Upper lobe of left lung (tissue), 6 donors: ENCODE results near the gene ZNF687. TPM values are rescaled to one million over a fixed set of nuclear protein-coding genes. Genes with fewer than 3 reads are reported as not detected.
A peak's percentile ranks its signal among the peaks of the same experiment; 100 is the strongest.

ENCODE experiments used
- ATAC-seq, 2 donors: fragments of 200-7000 bp; cut with Tn5 transposase; one replicate each; pipeline ENCODE4 v1.9.1; 2022; ENCODE audit warnings: mild to moderate bottlenecking in 2 of 2, moderate library complexity in 2 of 2; ENCODE audit not compliant: low FRiP score in 2 of 2
- DNase-seq, 2 donors: peaks; one replicate each; pipeline ENCODE4 v3.0.0-alpha.2; 2019 to 2020
- H3K27ac ChIP-seq, 4 donors: fragments of 200-600 bp; sonication (generic); one replicate each; pipeline ENCODE4 v1.5.1; 2016 to 2019
- H3K27me3 ChIP-seq, 4 donors: fragments of 200-600 bp; sonication (generic); one replicate each; pipeline ENCODE4 v1.5.1; 2017 to 2019
- H3K36me3 ChIP-seq, 4 donors: fragments of 200-600 bp; sonication (generic); one replicate each; pipeline ENCODE4 v1.5.1; 2016 to 2019
- H3K4me1 ChIP-seq, 4 donors: fragments of 200-600 bp; sonication (generic); one replicate each; pipeline ENCODE4 v1.5.1; 2018 to 2019
- H3K4me3 ChIP-seq, 4 donors: fragments of 200-600 bp; sonication (generic); one replicate each; pipeline ENCODE4 v1.5.1; 2017 to 2019; ENCODE audit warnings: mild to moderate bottlenecking in 2 of 4, moderate library complexity in 1 of 4
- H3K9me3 ChIP-seq, 4 donors: fragments of 200-600 bp; sonication (generic); one replicate each; pipeline ENCODE4 v1.5.1; 2018 to 2019
- EP300 ChIP-seq, 4 donors: sonication (generic); formaldehyde crosslinking; IDR thresholded peaks; one replicate each; pipeline ENCODE4 v1.5.1; 2017; ENCODE audit warnings: antibody characterized with exemption in 4 of 4, control low read depth in 2 of 4
- POLR2A ChIP-seq, 4 donors: fragments of 450-650 bp; IDR thresholded peaks; one replicate each; pipeline ENCODE4 v1.5.1; 2016 to 2017; ENCODE audit warnings: antibody characterized with exemption in 4 of 4, mild to moderate bottlenecking in 2 of 4
- POLR2AphosphoS5 ChIP-seq, 2 donors: sonication (generic); formaldehyde crosslinking; IDR thresholded peaks; one replicate each; pipeline ENCODE4 v1.5.1; 2017; ENCODE audit warnings: antibody characterized with exemption in 2 of 2
- WGBS, 2 donors: methylation state at CpG; one replicate each; pipeline ENCODE4 v1.1.5; 2017 to 2018; 5-methylcytosine and 5-hydroxymethylcytosine counted together
- total RNA-seq, 6 donors: library from RNA; depleted of rRNA in 4 of 6; stranded (reverse); fragments of >200 nt in 4 of 6; gene quantifications; one replicate each; pipeline versions ENCODE4 v1.1.0 to v1.2.1, GENCODE V29; 2016 to 2021
- TF ChIP-seq, protein P1 (sequence below), 6 experiments: fragments of 450-650 bp in 4 of 6; fragments of 200-600 bp in 2 of 6; sonication (generic) in 2 of 6; IDR thresholded peaks; one replicate each; pipeline ENCODE4 v1.5.1; 2016 to 2019; ENCODE audit warnings: antibody characterized with exemption in 6 of 6
- donor health status: DM: no; HTN: no; CAD: no; lungs with moderate emphysema.
- donor health status: DM: no; HTN: yes; CAD: no; lungs with severe emphysema.

The ZNF687 gene
- total RNA-seq, 6 donors from 2014 or later = 17.4 to 50.3 (median 27.2) TPM

DNA sequence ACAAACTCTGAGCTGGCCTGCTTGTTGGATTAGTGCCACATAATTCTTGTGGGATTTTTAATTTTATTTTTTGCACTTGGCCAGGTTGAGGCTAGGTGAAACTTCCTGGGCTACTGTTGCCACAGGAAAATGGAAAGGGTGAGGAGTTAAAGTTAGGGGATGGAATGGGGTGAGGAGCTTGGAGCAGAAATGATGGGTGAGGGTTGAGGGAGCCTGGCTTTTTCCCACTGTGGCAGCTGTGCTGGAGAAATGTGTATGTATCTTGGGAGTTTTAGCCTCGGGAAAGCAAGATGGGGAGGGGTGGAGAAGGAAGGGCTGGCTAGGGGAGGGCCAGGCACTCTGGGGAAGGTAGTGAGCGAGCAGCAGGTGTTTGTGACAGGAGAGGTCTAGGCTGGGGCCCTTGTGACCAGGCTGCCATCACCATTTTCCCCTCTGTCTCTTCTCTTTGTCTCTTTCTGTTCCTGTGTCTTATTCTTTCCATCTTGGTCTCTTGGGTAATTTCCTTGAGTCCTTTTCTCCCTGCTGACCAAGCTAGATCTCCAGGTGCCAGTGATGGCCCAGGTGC lies 2.0 kb downstream of the ZNF687 start:
- Histone ChIP-seq H3K36me3 (peaks cover 13 to 43% (median 34%) of the 10 kb centered on the region in 4 donors), H3K4me3 (no peak overlapping the region), H3K4me1 (peaks cover 16 to 23% (median 18%) of the 10 kb centered on the region in 4 donors), H3K9me3 (no peaks in the 10 kb centered on the region), H3K27ac (peak overlapping the region in 3 of 4 donors; percentile 98), H3K27me3 (no peaks in the 10 kb centered on the region)
- ATAC-seq = no peak
- DNase-seq = no peak
- TF ChIP-seq POLR2A (IDR thresholded peaks at IDR 0.05) (no peak), POLR2AphosphoS5 (IDR thresholded peaks at IDR 0.05) (no peak), EP300 (IDR thresholded peaks at IDR 0.05) (no peak)
- TF ChIP-seq, protein P1, sequence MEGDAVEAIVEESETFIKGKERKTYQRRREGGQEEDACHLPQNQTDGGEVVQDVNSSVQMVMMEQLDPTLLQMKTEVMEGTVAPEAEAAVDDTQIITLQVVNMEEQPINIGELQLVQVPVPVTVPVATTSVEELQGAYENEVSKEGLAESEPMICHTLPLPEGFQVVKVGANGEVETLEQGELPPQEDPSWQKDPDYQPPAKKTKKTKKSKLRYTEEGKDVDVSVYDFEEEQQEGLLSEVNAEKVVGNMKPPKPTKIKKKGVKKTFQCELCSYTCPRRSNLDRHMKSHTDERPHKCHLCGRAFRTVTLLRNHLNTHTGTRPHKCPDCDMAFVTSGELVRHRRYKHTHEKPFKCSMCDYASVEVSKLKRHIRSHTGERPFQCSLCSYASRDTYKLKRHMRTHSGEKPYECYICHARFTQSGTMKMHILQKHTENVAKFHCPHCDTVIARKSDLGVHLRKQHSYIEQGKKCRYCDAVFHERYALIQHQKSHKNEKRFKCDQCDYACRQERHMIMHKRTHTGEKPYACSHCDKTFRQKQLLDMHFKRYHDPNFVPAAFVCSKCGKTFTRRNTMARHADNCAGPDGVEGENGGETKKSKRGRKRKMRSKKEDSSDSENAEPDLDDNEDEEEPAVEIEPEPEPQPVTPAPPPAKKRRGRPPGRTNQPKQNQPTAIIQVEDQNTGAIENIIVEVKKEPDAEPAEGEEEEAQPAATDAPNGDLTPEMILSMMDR (IDR thresholded peaks at IDR 0.05) = no peak
- 60 to 78% methylated on average over 2 of the region's 2 CpGs for WGBS, 2 donors

- Histone ChIP-seq H3K9me3 (no peaks in the 10 kb centered on the region), H3K4me3 (no peak overlapping the region), H3K4me1 (peaks cover 11 to 18% (median 14%) of the 10 kb centered on the region in 4 donors), H3K27ac (no peak overlapping the region), H3K36me3 (peaks cover 18 to 70% (median 61%) of the 10 kb centered on the region in 4 donors), H3K27me3 (no peaks in the 10 kb centered on the region)
- TF ChIP-seq POLR2A (IDR thresholded peaks at IDR 0.05) (no peak), EP300 (IDR thresholded peaks at IDR 0.05) (no peak), POLR2AphosphoS5 (IDR thresholded peaks at IDR 0.05) (no peak)
- TF ChIP-seq, protein P1 (IDR thresholded peaks at IDR 0.05) = no peak
- DNase-seq (no peak), ATAC-seq (no peak)
- WGBS, 2 donors = 92% methylated on average over 9 to 10 of the region's 10 CpGs
These were observed 4.7 kb downstream of the ZNF687 start for GRCh38 chr1:151286619-151287340.

GRCh38 chr1:151287341-151287699 lies 5.2 kb downstream of the ZNF687 start:
- 91 to 100% methylated on average over 5 to 6 of the region's 7 CpGs for WGBS, 2 donors
- peaks cover 20 to 76% (median 67%) of the 10 kb centered on the region in 4 donors for H3K36me3 ChIP-seq

DNA sequence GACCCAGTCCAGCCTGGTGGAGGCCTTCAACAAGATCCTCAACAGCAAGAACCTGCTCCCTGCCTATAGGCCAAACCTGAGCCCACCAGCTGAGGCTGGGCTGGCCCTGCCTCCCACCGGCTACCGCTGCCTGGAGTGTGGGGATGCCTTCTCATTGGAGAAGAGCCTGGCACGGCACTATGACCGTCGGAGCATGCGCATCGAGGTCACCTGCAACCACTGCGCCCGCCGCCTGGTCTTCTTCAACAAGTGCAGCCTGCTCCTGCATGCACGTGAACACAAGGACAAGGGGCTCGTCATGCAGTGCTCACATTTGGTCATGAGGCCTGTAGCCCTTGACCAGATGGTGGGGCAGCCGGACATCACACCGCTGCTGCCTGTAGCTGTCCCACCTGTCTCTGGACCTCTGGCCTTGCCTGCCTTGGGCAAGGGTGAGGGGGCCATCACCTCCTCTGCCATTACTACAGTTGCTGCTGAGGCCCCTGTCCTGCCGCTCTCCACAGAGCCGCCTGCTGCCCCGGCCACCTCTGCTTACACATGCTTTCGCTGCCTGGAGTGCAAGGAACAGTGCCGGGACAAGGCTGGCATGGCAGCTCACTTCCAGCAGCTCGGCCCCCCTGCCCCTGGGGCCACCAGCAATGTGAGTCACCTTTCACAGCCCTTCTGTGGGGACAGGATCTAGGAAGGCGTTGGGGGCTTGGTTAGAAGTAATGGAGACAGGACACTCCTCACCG lies 5.8 kb downstream of the ZNF687 start:
- Histone ChIP-seq H3K4me1 (peaks cover 11 to 17% (median 13%) of the 10 kb centered on the region in 4 donors), H3K27me3 (no peaks in the 10 kb centered on the region), H3K36me3 (peaks cover 26 to 82% (median 73%) of the 10 kb centered on the region in 4 donors), H3K4me3 (no peak overlapping the region), H3K27ac (no peak overlapping the region), H3K9me3 (no peaks in the 10 kb centered on the region)
- ATAC-seq (no peak), DNase-seq (peak in 1 of 2 donors; percentile 77)
- 95 to 100% methylated on average over 7 to 22 of the region's 22 CpGs for WGBS, 2 donors
- TF ChIP-seq POLR2A (IDR thresholded peaks at IDR 0.05) = no peak

More at GRCh38 chr1:151287341-151287699, 5.2 kb downstream of the ZNF687 start:
- H3K4me1 ChIP-seq = peaks cover 11 to 18% (median 14%) of the 10 kb centered on the region in 4 donors
- no peaks in the 10 kb centered on the region for H3K27me3 ChIP-seq
- TF ChIP-seq EP300 (IDR thresholded peaks at IDR 0.05) (no peak), POLR2A (IDR thresholded peaks at IDR 0.05) (no peak), POLR2AphosphoS5 (IDR thresholded peaks at IDR 0.05) (no peak)
- TF ChIP-seq, protein P1 (IDR thresholded peaks at IDR 0.05) = no peak
- no peak for DNase-seq
- no peak overlapping the region for H3K4me3 ChIP-seq
- no peak overlapping the region for H3K27ac ChIP-seq
- no peak for ATAC-seq
- no peaks in the 10 kb centered on the region for H3K9me3 ChIP-seq

- 86 to 94% methylated on average over 13 to 14 of the region's 14 CpGs for WGBS, 2 donors
- no peak for DNase-seq
- Histone ChIP-seq H3K27me3 (no peaks in the 10 kb centered on the region), H3K9me3 (no peaks in the 10 kb centered on the region), H3K36me3 (peaks cover 29 to 87% (median 79%) of the 10 kb centered on the region in 4 donors), H3K4me1 (peaks cover 5 to 11% (median 7%) of the 10 kb centered on the region in 4 donors), H3K27ac (no peak overlapping the region), H3K4me3 (no peak overlapping the region)
- ATAC-seq = no peak
- no peak for TF ChIP-seq EP300 (IDR thresholded peaks at IDR 0.05)
- no peak for TF ChIP-seq POLR2AphosphoS5 (IDR thresholded peaks at IDR 0.05)
- no peak for TF ChIP-seq POLR2A (IDR thresholded peaks at IDR 0.05)
- TF ChIP-seq, protein P1 (IDR thresholded peaks at IDR 0.05) = no peak
These were observed 6.4 kb downstream of the ZNF687 start for GRCh38 chr1:151288502-151288901.
